ENCODE results near the gene ADAMTSL2. TPM values are rescaled to one million over a fixed set of nuclear protein-coding genes. Genes with fewer than 3 reads are reported as not detected.

The ADAMTSL2 gene
- total RNA-seq, 1 donor from 2014 or later: 2.0 TPM

DNA sequence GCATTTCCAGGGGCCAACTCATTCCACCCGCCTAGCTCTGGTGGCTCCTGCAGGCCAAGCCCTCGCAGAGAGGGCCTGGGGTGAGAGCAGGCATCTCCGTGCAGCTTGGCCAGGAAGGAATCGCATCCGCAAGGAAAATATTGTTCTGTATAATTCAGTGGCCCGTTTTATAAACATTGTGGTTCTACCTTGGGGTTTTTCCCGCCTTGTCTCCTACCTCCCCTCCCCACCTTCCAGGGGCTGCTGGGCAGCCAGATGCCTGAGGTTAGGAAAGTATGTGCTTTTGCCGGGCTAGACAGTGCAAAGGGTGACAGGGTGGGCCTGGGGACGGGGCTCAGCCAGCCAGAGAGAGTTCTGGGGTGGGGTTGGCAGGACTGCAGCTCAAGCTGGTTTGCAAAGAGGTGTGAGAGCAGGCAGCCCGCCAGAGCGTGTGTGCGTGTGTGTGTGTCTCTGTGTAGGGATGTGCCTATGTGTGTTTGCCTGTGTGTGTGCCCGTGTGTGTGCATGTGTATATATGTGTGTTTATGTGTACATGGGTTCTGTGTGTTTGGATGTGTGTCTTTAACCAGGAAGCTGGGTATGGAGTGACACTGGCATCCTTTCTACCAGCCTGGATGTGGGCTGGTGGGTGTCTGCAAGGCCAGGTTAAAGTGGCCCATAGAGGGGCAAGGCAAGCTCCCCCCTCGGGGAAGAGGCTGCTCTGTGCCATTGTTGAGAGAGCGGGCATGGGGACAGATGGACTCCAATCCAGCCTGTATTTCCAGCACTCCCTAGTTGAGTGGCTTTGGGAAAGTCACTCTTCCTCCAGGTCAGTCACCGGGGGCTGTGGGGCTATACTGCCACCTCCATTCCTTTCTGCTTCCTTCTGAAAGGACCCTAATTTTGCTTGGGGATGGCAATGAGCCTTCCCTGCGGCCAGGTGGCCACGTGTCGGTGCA, 45.0 kb upstream of the ADAMTSL2 start:
- DNase-seq (ENCODE audit: extremely low spot score in 2 of 2): no peak
- Histone ChIP-seq H3K9me3 (no peaks in the 10 kb centered on the region), H3K27ac (no peak overlapping the region), H3K4me1 (peaks cover 11% of the 10 kb centered on the region), H3K4me3 (no peak overlapping the region), H3K27me3 (no peaks in the 10 kb centered on the region), H3K36me3 (no peaks in the 10 kb centered on the region)
- intact Hi-C loops (cut with DNase I): no loop called here
- no peak for TF ChIP-seq POLR2AphosphoS5 (IDR thresholded peaks at IDR 0.05; ENCODE audit: insufficient read depth in 1 of 2, low read depth in 1 of 2)

DNA sequence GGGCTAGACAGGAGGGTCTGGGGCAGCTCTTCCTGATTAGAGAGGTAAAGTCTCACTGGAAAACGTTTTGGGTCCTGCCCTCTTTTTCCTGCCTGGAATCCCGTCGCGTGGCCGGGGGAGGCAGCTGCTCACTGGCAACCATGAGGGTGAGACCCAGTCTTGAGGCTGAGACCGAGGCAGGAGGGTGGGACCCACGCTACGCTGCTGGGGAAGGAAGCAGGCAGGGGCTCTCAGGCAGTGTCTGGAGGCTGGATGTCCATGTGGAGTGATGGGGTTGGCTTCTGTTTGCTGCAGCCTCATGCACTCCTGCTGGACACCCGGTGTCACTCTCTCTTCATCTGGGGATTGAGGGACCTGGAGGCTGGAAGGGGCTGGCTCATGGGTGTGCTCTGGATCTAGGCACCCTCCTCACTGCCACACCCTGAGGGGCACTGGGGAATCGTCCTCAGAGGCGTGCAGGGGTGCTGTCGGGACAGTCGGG, 44.3 kb upstream of the ADAMTSL2 start:
- no peaks in the 10 kb centered on the region for H3K27me3 ChIP-seq
- no peak for TF ChIP-seq CTCF (IDR thresholded peaks at IDR 0.05)
- no peak for TF ChIP-seq POLR2A (IDR thresholded peaks at IDR 0.05)
- no peak for TF ChIP-seq POLR2AphosphoS5 (IDR thresholded peaks at IDR 0.05; ENCODE audit: insufficient read depth in 1 of 2, low read depth in 1 of 2)
- H3K36me3 ChIP-seq: no peaks in the 10 kb centered on the region
- peaks cover 11% of the 10 kb centered on the region for H3K4me1 ChIP-seq
- DNase-seq (ENCODE audit: extremely low spot score in 2 of 2): no peak
- intact Hi-C loops (cut with DNase I): no loop called here
- H3K4me3 ChIP-seq: no peak overlapping the region
- no peak overlapping the region for H3K27ac ChIP-seq
- no peaks in the 10 kb centered on the region for H3K9me3 ChIP-seq

DNA sequence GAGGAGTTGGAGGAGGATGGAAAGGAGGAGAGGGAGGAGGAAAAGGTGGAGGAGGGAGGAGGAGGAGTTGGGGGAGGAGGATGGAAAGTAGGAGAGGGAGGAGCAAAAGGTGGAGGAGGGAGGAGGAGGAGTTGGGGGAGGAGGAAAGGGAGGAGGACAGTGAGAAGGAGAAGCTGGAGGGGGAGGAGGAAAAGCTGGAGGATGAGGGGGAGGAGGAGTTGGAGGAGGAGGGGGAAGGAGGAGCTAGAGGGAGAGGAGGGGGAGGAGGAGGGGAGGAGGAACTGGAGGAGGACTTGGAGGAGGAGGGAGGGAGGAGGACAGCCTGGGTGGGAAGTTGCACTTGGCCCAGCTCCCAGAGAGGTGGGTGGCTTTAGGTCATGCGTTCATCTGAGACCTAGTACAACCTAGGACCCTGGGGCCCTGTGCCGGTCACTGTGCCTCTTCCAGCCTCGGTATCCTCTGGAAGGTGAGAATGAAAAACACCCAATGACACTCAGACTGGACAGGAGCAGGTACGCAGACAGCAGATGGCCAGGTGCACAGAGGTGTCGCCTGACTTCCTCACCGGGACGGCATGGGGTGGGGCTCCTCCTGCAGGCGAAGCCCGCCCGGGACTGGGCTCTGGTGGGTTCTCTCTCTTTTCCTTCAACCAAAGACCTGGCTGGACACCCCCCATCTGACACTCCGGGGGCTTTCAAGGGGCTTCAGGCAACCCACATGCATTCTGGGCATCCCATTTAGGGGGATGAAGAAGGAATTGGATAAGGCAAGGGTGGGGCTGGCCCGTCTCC, 43.4 kb upstream of the ADAMTSL2 start:
- intact Hi-C loops (cut with DNase I): no loop called here
- DNase-seq (ENCODE audit: extremely low spot score in 2 of 2): no peak
- Histone ChIP-seq H3K4me3 (no peak overlapping the region), H3K9me3 (no peaks in the 10 kb centered on the region), H3K27me3 (no peaks in the 10 kb centered on the region), H3K4me1 (peaks cover 11% of the 10 kb centered on the region), H3K36me3 (no peaks in the 10 kb centered on the region), H3K27ac (no peak overlapping the region)
- TF ChIP-seq POLR2AphosphoS5 (IDR thresholded peaks at IDR 0.05; ENCODE audit: insufficient read depth in 1 of 2, low read depth in 1 of 2): no peak
- no peak for TF ChIP-seq POLR2A (IDR thresholded peaks at IDR 0.05)
- no peak for TF ChIP-seq CTCF (IDR thresholded peaks at IDR 0.05)

- intact Hi-C loops (cut with DNase I): no loop called here
- Histone ChIP-seq H3K9me3 (no peaks in the 10 kb centered on the region), H3K27ac (no peak overlapping the region), H3K36me3 (no peaks in the 10 kb centered on the region), H3K4me3 (no peak overlapping the region), H3K4me1 (peaks cover 11% of the 10 kb centered on the region), H3K27me3 (no peaks in the 10 kb centered on the region)
- no peak for DNase-seq (ENCODE audit: extremely low spot score in 2 of 2)
- TF ChIP-seq POLR2AphosphoS5 (IDR thresholded peaks at IDR 0.05; ENCODE audit: insufficient read depth in 1 of 2, low read depth in 1 of 2): no peak
- TF ChIP-seq CTCF (IDR thresholded peaks at IDR 0.05): no peak
- no peak for TF ChIP-seq POLR2A (IDR thresholded peaks at IDR 0.05)
These were observed 42.9 kb upstream of the ADAMTSL2 start for GRCh38 chr9:133491656-133491925.

DNA sequence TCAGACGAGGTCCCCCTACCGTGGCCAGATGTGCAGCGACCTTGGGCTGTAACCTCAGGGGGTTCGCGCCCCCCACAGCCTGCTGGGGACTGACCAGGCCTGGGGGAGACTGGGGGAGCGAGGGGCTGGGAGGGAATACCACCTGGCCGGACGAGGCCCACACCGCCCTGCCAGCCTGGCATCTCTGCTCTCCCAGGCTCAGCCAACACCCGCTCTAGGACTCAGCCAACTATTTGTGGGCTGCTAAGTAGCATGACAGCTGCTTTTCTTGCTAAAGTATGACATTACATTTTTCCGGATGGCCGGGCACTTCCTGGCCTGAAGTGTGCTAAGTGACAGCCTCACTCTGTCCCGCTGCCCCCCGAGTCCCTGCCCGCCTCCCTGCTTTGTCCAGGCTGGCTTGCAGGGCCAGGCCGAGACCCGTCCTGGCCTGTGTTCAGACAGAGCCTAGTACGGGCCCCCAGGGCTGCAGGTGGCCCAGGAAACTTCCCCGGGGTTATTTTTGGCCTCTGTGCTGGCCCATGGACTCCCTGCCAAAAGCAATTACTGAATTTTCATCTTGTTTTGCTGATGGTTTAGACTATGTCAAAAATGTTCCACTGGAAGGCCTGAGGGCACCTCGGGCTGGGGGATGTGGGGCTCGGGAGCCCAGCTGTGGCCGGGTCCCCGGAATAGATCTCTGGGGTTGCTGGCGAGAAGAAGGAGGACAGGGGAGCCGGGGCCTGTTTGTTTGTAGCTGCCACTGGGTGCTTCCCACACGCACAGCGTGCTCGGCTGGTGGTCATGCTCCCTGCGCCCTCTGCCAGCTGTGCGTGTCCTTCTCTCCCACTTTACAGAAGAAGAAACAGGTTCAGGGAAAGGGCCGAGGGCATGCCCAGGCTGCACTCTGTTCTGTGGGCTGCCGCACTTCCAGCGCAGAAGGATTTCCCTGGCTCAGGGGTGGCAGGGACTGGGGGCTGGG, 42.2 kb upstream of the ADAMTSL2 start:
- H3K4me1 ChIP-seq: peaks cover 11% of the 10 kb centered on the region
- H3K36me3 ChIP-seq: no peaks in the 10 kb centered on the region
- H3K27me3 ChIP-seq: no peaks in the 10 kb centered on the region
- H3K9me3 ChIP-seq: no peaks in the 10 kb centered on the region
- H3K27ac ChIP-seq: no peak overlapping the region
- intact Hi-C loops (cut with DNase I): no loop called here
- no peak for TF ChIP-seq POLR2A (IDR thresholded peaks at IDR 0.05)
- DNase-seq (ENCODE audit: extremely low spot score in 2 of 2): no peak
- no peak overlapping the region for H3K4me3 ChIP-seq

Data from vagina (tissue), 2 donors.